Stomach (tissue), 4 donors: Measurements from ENCODE around the gene CIC.
A peak's percentile ranks its signal among the peaks of the same experiment; 100 is the strongest.

ENCODE experiments used
- CTCF ChIP-seq, 7 experiments: fragments of 450-650 bp in 4 of 7; fragments of 200-600 bp in 3 of 7; sonication (generic) in 3 of 7; IDR thresholded peaks; one replicate each; pipeline ENCODE4 v1.5.1; 2016 to 2019; ENCODE audit warnings: antibody characterized with exemption in 7 of 7, control low read depth in 2 of 7, mild to moderate bottlenecking in 1 of 7
- POLR2A ChIP-seq, 4 donors: fragments of 450-650 bp; IDR thresholded peaks; one replicate each; pipeline ENCODE4 v1.6.1; 2016; ENCODE audit warnings: antibody characterized with exemption in 4 of 4, control low read depth in 2 of 4, mild to moderate bottlenecking in 1 of 4, moderate library complexity in 1 of 4
- POLR2AphosphoS5 ChIP-seq, 3 donors: sonication (generic); formaldehyde crosslinking; IDR thresholded peaks; one replicate each; pipeline ENCODE4 v1.6.1; 2016; ENCODE audit warnings: antibody characterized with exemption in 3 of 3

GRCh38 chr19:42255766-42256745 lies 13.0 kb upstream of the CIC start:
- TF ChIP-seq CTCF (IDR thresholded peaks at IDR 0.05): no peak
- no peak for TF ChIP-seq POLR2A (IDR thresholded peaks at IDR 0.05)
- TF ChIP-seq POLR2AphosphoS5 (IDR thresholded peaks at IDR 0.05): peak in 1 of 3 donors; percentile 15
